HEK293T (cell line): ENCODE results near the gene USP44.

Source experiments
- BHLHE40 ChIP-seq: fragments of 450-650 bp; IDR thresholded peaks from 2 replicates; pipeline ENCODE4 v1.6.1; 2016; ENCODE audit warnings: mild to moderate bottlenecking, moderate library complexity, borderline replicate concordance
- ELF4 ChIP-seq: fragments of 450-650 bp; IDR thresholded peaks from 2 replicates; pipeline ENCODE4 v1.6.1; 2017; ENCODE audit warnings: antibody characterized with exemption
- FOXA1 ChIP-seq: fragments of 450-650 bp; IDR thresholded peaks from 2 replicates; pipeline ENCODE4 v1.6.1; 2016; ENCODE audit warnings: mild to moderate bottlenecking
- HDGF ChIP-seq: fragments of 450-650 bp; IDR thresholded peaks from 2 replicates; pipeline ENCODE4 v1.6.1; 2017; ENCODE audit warnings: antibody characterized with exemption, borderline replicate concordance
- SP1 ChIP-seq: fragments of 450-650 bp; IDR thresholded peaks from 2 replicates; pipeline ENCODE4 v1.6.1; 2017
- TARDBP ChIP-seq: fragments of 450-650 bp; IDR thresholded peaks from 2 replicates; pipeline ENCODE4 v1.6.1; 2016
- ZNF384 ChIP-seq: fragments of 450-650 bp; IDR thresholded peaks from 2 replicates; pipeline ENCODE4 v1.6.1; 2016

DNA sequence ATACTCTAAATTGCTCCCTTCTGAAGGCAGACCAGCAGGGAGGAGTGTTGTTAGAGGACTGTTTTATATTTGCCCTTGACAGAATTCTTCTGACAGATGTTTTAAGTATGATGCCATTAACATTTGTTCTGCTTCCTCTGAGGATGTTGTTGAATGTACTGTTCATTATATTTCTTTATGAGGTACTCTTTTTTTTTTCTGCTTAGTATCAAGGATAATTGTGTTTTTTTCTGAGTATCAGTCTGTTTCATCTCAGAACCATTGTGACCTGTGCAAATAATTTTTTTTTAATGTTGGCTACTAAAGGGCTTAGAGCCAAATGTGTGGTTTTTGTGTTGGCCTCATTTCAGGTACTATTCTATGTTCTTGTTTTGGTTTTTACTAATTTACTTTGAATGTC lies 66.8 kb downstream of the USP44 start:
- TF ChIP-seq BHLHE40 (no peak), HDGF (no peak), FOXA1 (no peak), ELF4 (no peak), SP1 (no peak), ZNF384 (no peak), TARDBP (no peak)
